PC-9 (cell line): ENCODE results near the gene CTNNA1. TPM values are rescaled to one million over a fixed set of nuclear protein-coding genes. Genes with fewer than 3 reads are reported as not detected.

Experiments used
- BruUV-seq: library from RNA; stranded (reverse); fragments of 400-500 nt; replicated peaks from 2 replicates; lab custom pipeline; 2021; lab: Mats Ljungman, UMichigan
- CTCF ChIA-PET: fragments of 300-600 bp; sonication (Branson Sonifier 250); formaldehyde crosslinking; loops from one replicate; lab custom pipeline; 2022; ENCODE audit warnings: antibody characterized with exemption; lab: Charles Lee
- POLR2A ChIA-PET: fragments of 300-600 bp; sonication (Branson Sonifier 250); formaldehyde crosslinking; loops from one replicate; lab custom pipeline; 2022; ENCODE audit warnings: antibody characterized with exemption; ENCODE audit not compliant: unreplicated experiment; lab: Charles Lee
- DNase-seq, 2 experiments: peaks; one replicate each; pipeline versions ENCODE4 v3.0.0 to v3.0.0-alpha.2; 2015 to 2022; ENCODE audit warnings: mixed read lengths in 1 of 2
- H2AFZ ChIP-seq: fragments of 200-600 bp; sonication (generic); 2 replicates; pipeline ENCODE4 v1.8.1; 2017; ENCODE audit warnings: antibody characterized with exemption
- H3F3A ChIP-seq: fragments of 200-600 bp; sonication (generic); 2 replicates; pipeline ENCODE4 v1.8.1; 2017; ENCODE audit warnings: antibody characterized with exemption, mild to moderate bottlenecking, low read depth; ENCODE audit not compliant: insufficient read depth
- H3K27ac ChIP-seq: fragments of 200-600 bp; sonication (generic); 2 replicates; pipeline ENCODE4 v1.6.1; 2016; ENCODE audit warnings: mixed run types
- H3K27me3 ChIP-seq: fragments of 200-600 bp; sonication (generic); 2 replicates; pipeline ENCODE4 v1.6.1; 2016; ENCODE audit warnings: low read depth, mixed run types; ENCODE audit not compliant: insufficient read depth
- H3K36me3 ChIP-seq: fragments of 200-600 bp; sonication (generic); 2 replicates; pipeline ENCODE4 v1.6.1; 2016; ENCODE audit warnings: low read depth, mixed run types
- H3K4me1 ChIP-seq: fragments of 200-600 bp; sonication (generic); replicated peaks from 2 replicates; pipeline ENCODE4 v1.6.1; 2016; ENCODE audit warnings: mixed run types; ENCODE audit not compliant: insufficient read depth
- H3K4me2 ChIP-seq: fragments of 200-600 bp; sonication (generic); 2 replicates; pipeline ENCODE4 v1.6.1; 2017; ENCODE audit warnings: mixed run types
- H3K4me3 ChIP-seq: fragments of 200-600 bp; sonication (generic); 2 replicates; pipeline ENCODE4 v1.6.1; 2016; ENCODE audit warnings: mixed run types
- H3K79me2 ChIP-seq: fragments of 200-600 bp; sonication (generic); 2 replicates; pipeline ENCODE4 v1.6.1; 2017; ENCODE audit warnings: low read depth, mixed run types
- H3K9me2 ChIP-seq: fragments of 200-600 bp; sonication (generic); 2 replicates; pipeline ENCODE4 v1.8.1; 2017; ENCODE audit warnings: mild to moderate bottlenecking; ENCODE audit not compliant: insufficient read depth
- H3K9me3 ChIP-seq: fragments of 200-600 bp; sonication (generic); 2 replicates; pipeline ENCODE4 v1.8.1; 2016; ENCODE audit warnings: low read depth; ENCODE audit not compliant: insufficient read depth
- H4K20me1 ChIP-seq: fragments of 200-600 bp; sonication (generic); 2 replicates; pipeline ENCODE4 v1.8.1; 2017; ENCODE audit not compliant: insufficient read depth
- CTCF ChIP-seq: fragments of 200-600 bp; sonication (generic); conservative IDR thresholded peaks from 2 replicates; pipeline ENCODE4 v1.6.1; 2017; ENCODE audit warnings: mixed run types, antibody characterized with exemption, mild to moderate bottlenecking, moderate library complexity
- EZH2 ChIP-seq: fragments of 200-600 bp; sonication (generic); IDR thresholded peaks from 2 replicates; pipeline ENCODE4 v1.8.0; 2017; ENCODE audit warnings: antibody characterized with exemption, low read depth
- intact Hi-C: fragments of 100-400 bp; cut with micrococcal nuclease; formaldehyde crosslinking; loops from one replicate; pipeline ENCODE4 v1.10.0; 2022; ENCODE audit not compliant: unreplicated experiment
- total RNA-seq: library from RNA; stranded (reverse); gene quantifications from 2 replicates; pipeline ENCODE4 v1.2.3, GENCODE V29; 2021

Gene CTNNA1
- total RNA-seq, 1 experiment from 2014 or later, result 91.7 TPM

GRCh38 chr5:138962614-138963370, 209.6 kb downstream of the CTNNA1 start:
- DNase-seq, result no peak
- Histone ChIP-seq H3K4me1 (peaks cover 4% of the 10 kb centered on the region; the same call in 1 of the 2 replicates), H4K20me1 (no peaks in the 10 kb centered on the region), H3K27ac (no peak overlapping the region), H3K9me2 (0 out of 2 replicates have a peak, but pooled peaks cover 3% of the 10 kb centered on the region), H3F3A (no peaks in the 10 kb centered on the region), H3K4me2 (no peak overlapping the region), H3K27me3 (no peaks in the 10 kb centered on the region), H2AFZ (no peak overlapping the region), H3K4me3 (no peak overlapping the region), H3K9me3 (no peaks in the 10 kb centered on the region), H3K79me2 (no peaks in the 10 kb centered on the region), H3K36me3 (no peaks in the 10 kb centered on the region)
- intact Hi-C loops, result no loop called here
- BruUV-seq, result no TSS peak
- CTCF ChIA-PET, result interaction anchor here (0.6 kb wide), 1 partner anchor 470 kb away, joined by 3 read pairs; no protein-coding TSS in a partner anchor
- POLR2A ChIA-PET, result no interaction called here
- TF ChIP-seq EZH2, result no peak
- TF ChIP-seq CTCF, result no peak

DNA sequence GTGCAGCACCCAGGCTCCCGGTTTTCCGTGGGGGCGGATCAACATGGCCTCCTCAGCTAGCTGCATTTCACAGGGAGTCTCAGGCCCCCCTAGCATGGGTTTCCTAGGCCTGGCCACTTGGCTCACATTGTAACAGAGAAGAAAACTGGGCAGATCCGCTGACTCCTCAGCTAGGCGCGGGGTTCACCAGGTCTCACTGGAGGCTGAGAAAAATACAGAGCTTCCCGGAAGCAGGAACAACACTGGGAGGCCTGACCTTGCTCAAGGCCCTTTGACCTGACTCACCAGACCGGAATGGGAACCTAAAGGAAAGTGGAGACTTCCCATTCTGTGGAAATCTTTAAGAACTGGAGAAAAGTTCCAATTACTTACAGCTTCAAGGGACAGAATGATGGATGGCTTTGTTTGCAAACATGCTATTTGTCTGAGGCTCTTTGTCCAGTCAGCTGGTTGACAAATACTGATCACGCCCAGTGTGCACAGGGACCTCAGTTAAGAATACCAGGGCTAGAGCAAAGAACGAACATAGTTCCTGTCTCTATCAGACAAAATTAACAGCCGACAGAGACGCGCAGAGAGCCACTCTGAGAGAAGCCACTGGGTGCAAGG, 210.6 kb downstream of the CTNNA1 start:
- POLR2A ChIA-PET, result no interaction called here
- H3K9me2 ChIP-seq, result 0 out of 2 replicates have a peak, but pooled peaks cover 3% of the 10 kb centered on the region
- no peak overlapping the region for H3K4me2 ChIP-seq
- BruUV-seq, result no TSS peak
- no peak for DNase-seq
- intact Hi-C loops, result no loop called here
- H2AFZ ChIP-seq, result no peak overlapping the region
- H3K79me2 ChIP-seq, result no peaks in the 10 kb centered on the region
- no peak overlapping the region for H3K4me3 ChIP-seq
- H3K9me3 ChIP-seq, result no peaks in the 10 kb centered on the region
- no peak for TF ChIP-seq EZH2
- TF ChIP-seq CTCF, result no peak
- no peak overlapping the region for H3K27ac ChIP-seq
- H3K36me3 ChIP-seq, result no peaks in the 10 kb centered on the region
- H3K4me1 ChIP-seq, result peaks cover 4% of the 10 kb centered on the region; the same call in 1 of the 2 replicates
- CTCF ChIA-PET, result no interaction called here
- no peaks in the 10 kb centered on the region for H3K27me3 ChIP-seq
- H4K20me1 ChIP-seq, result no peaks in the 10 kb centered on the region
- no peaks in the 10 kb centered on the region for H3F3A ChIP-seq

GRCh38 chr5:138964647-138965201, 211.5 kb downstream of the CTNNA1 start:
- ChIA-PET POLR2A (no interaction called here), CTCF (no interaction called here)
- TF ChIP-seq EZH2 (no peak), CTCF (no peak)
- Histone ChIP-seq H3F3A (no peaks in the 10 kb centered on the region), H3K79me2 (no peaks in the 10 kb centered on the region), H3K9me3 (no peaks in the 10 kb centered on the region), H2AFZ (no peak overlapping the region), H3K4me2 (no peak overlapping the region), H3K4me3 (no peak overlapping the region), H4K20me1 (no peaks in the 10 kb centered on the region), H3K9me2 (no peaks in the 10 kb centered on the region), H3K36me3 (no peaks in the 10 kb centered on the region), H3K27ac (no peak overlapping the region), H3K4me1 (peaks cover 4% of the 10 kb centered on the region; the same call in 1 of the 2 replicates), H3K27me3 (no peaks in the 10 kb centered on the region)
- no peak for DNase-seq
- BruUV-seq, result no TSS peak
- intact Hi-C loops, result no loop called here
